Keratinocyte (primary cell): ENCODE results near the gene TTF1. TPM values are rescaled to one million over a fixed set of nuclear protein-coding genes. Genes with fewer than 3 reads are reported as not detected.

Experiments used
- DNase-seq: peaks from one replicate; pipeline ENCODE4 v3.0.0-alpha.2; 2011; ENCODE audit warnings: low read depth, missing footprints, low spot score
- FAIRE-seq: peaks from 2 replicates; lab custom pipeline; 2011; peaks lifted over from hg19 to GRCh38; lab: Jason Lieb, UNC
- H2AFZ ChIP-seq: 2 replicates; pipeline ENCODE4 v1.6.0; 2012; ENCODE audit warnings: low read length, control low read depth, inconsistent platforms; ENCODE audit not compliant: control insufficient read depth
- H3K27ac ChIP-seq: 2 replicates; pipeline ENCODE4 v1.5.1; 2011; ENCODE audit warnings: low read length; ENCODE audit not compliant: control insufficient read depth, insufficient read depth
- H3K27me3 ChIP-seq: 3 replicates; pipeline ENCODE4 v1.6.0; 2011; ENCODE audit warnings: low read length; ENCODE audit not compliant: control insufficient read depth, insufficient read depth; ENCODE audit errors: extremely low read depth
- H3K36me3 ChIP-seq, 2 experiments: 2 replicates in 1 of 2; 3 replicates in 1 of 2; pipeline ENCODE4 v1.5.1; 2011; ENCODE audit warnings: low read length in 2 of 2, mild to moderate bottlenecking in 1 of 2; ENCODE audit not compliant: control insufficient read depth in 2 of 2, insufficient read depth in 2 of 2; ENCODE audit errors: extremely low read depth in 1 of 2
- H3K4me1 ChIP-seq: 3 replicates; pipeline ENCODE4 v1.5.1; 2011; ENCODE audit warnings: low read length; ENCODE audit not compliant: control insufficient read depth, insufficient read depth; ENCODE audit errors: extremely low read depth
- H3K4me2 ChIP-seq: 3 replicates; pipeline ENCODE4 v1.6.0; 2011; ENCODE audit warnings: low read depth, low read length; ENCODE audit not compliant: control insufficient read depth, insufficient read depth; ENCODE audit errors: extremely low read depth
- H3K4me3 ChIP-seq, 3 experiments: fragments of 200-600 bp in 1 of 3; sonication (generic) in 1 of 3; 2 replicates in 2 of 3; 3 replicates in 1 of 3; pipeline ENCODE4 v1.5.1; 2011 to 2016; ENCODE audit warnings: low read length in 3 of 3, mild to moderate bottlenecking in 3 of 3, control low read depth in 2 of 3, inconsistent platforms in 1 of 3, low read depth in 1 of 3, mixed read lengths in 1 of 3, mixed run types in 1 of 3, moderate library complexity in 1 of 3; ENCODE audit not compliant: control insufficient read depth in 2 of 3, insufficient read depth in 2 of 3; ENCODE audit errors: extremely low read depth in 1 of 3
- H3K79me2 ChIP-seq: 2 replicates; pipeline ENCODE4 v1.6.0; 2012; ENCODE audit warnings: low read length; ENCODE audit not compliant: control insufficient read depth, insufficient read depth
- H3K9ac ChIP-seq: 3 replicates; pipeline ENCODE4 v1.6.0; 2011; ENCODE audit warnings: low read length; ENCODE audit not compliant: control insufficient read depth, insufficient read depth; ENCODE audit errors: extremely low read depth
- H3K9me1 ChIP-seq: 3 replicates; pipeline ENCODE4 v1.6.0; 2011; ENCODE audit warnings: low read length; ENCODE audit not compliant: control insufficient read depth, insufficient read depth; ENCODE audit errors: extremely low read depth
- H3K9me3 ChIP-seq: 2 replicates; pipeline ENCODE4 v1.5.1; 2012; ENCODE audit warnings: low read depth, low read length; ENCODE audit not compliant: control insufficient read depth
- H4K20me1 ChIP-seq: 3 replicates; pipeline ENCODE4 v1.6.0; 2011; ENCODE audit warnings: low read length; ENCODE audit not compliant: control insufficient read depth, insufficient read depth; ENCODE audit errors: extremely low read depth
- CTCF ChIP-seq, 3 experiments: IDR thresholded peaks in 1 of 3; conservative IDR thresholded peaks in 1 of 3; optimal IDR thresholded peaks in 1 of 3; 2 replicates in 2 of 3; 3 replicates in 1 of 3; pipeline versions ENCODE3 to v1.5.1; 2011; ENCODE audit warnings: low read length in 3 of 3, mild to moderate bottlenecking in 3 of 3, moderate library complexity in 2 of 3, control low read depth in 1 of 3, inconsistent platforms in 1 of 3; ENCODE audit not compliant: insufficient read depth in 2 of 3; ENCODE audit errors: extremely low read depth in 1 of 3
- EZH2 ChIP-seq: IDR thresholded peaks from one replicate; pipeline ENCODE4 v1.6.1; 2012; ENCODE audit warnings: inconsistent platforms, mild to moderate bottlenecking, low read length, moderate library complexity
- dilution Hi-C: fragments of 300-500 bp; cut with MboI; formaldehyde crosslinking; loops from one replicate; pipeline ENCODE4 v1.7.0; 2020; ENCODE audit warnings: low sequenced_read_pairs; ENCODE audit not compliant: extremely low pct_ligation_motif_present
- polyA plus RNA-seq, 5 experiments: library from polyadenylated mRNA; depleted of rRNA in 3 of 5; stranded (reverse) in 3 of 5; stranded (forward) in 1 of 5; unstranded in 1 of 5; fragments of >200 nt; gene quantifications; 1 replicate in 1 of 5; 2 replicates in 3 of 5; 3 replicates in 1 of 5; pipeline versions ENCODE4 v1.2.1 to v1.2.3, GENCODE V29; 2011 to 2012; ENCODE audit warnings: missing spikeins in 2 of 5, low read depth in 1 of 5, low replicate concordance in 1 of 5

Gene TTF1
- polyA plus RNA-seq, 1 donor (not counting 4 experiments of a cell fraction or from before 2014, with no cell fraction given) = 7.2 TPM

- TF ChIP-seq CTCF (optimal IDR thresholded peaks at IDR 0.05 in 1 of 3, IDR thresholded peaks at IDR 0.05 in 1 of 3, conservative IDR thresholded peaks at IDR 0.05 in 1 of 3; ENCODE audit: extremely low read depth in 1 of 3, insufficient read depth in 2 of 3, low read length in 3 of 3) (no peak), EZH2 (no peak)
- dilution Hi-C loops = no loop called here
- Histone ChIP-seq H3K27me3 (no peaks in the 10 kb centered on the region), H3K9ac (no peak overlapping the region), H3K4me3 (no peak overlapping the region), H3K9me3 (no peaks in the 10 kb centered on the region), H3K4me1 (peaks cover 6% of the 10 kb centered on the region), H4K20me1 (peaks cover 4% of the 10 kb centered on the region), H3K36me3 (peaks cover 10 to 30% of the 10 kb centered on the region in 2 experiments), H3K9me1 (no peaks in the 10 kb centered on the region), H2AFZ (no peak overlapping the region), H3K4me2 (no peak overlapping the region), H3K27ac (no peak overlapping the region), H3K79me2 (peaks cover 14% of the 10 kb centered on the region)
- DNase-seq = no peak
- no peak for FAIRE-seq
These were observed 4.8 kb downstream of the TTF1 start for GRCh38 chr9:132401824-132402223.

- no peak overlapping the region for H3K4me3 ChIP-seq
- H3K27me3 ChIP-seq = no peaks in the 10 kb centered on the region
- H2AFZ ChIP-seq = no peak overlapping the region
- no peak overlapping the region for H3K27ac ChIP-seq
- peaks cover 28 to 29% of the 10 kb centered on the region in 2 experiments for H3K36me3 ChIP-seq
- no peaks in the 10 kb centered on the region for H4K20me1 ChIP-seq
- no peak overlapping the region for H3K4me2 ChIP-seq
- H3K9me3 ChIP-seq = no peaks in the 10 kb centered on the region
- dilution Hi-C loops = no loop called here
- no peaks in the 10 kb centered on the region for H3K4me1 ChIP-seq
- H3K79me2 ChIP-seq = no peaks in the 10 kb centered on the region
- no peak for TF ChIP-seq CTCF (optimal IDR thresholded peaks at IDR 0.05 in 1 of 3, IDR thresholded peaks at IDR 0.05 in 1 of 3, conservative IDR thresholded peaks at IDR 0.05 in 1 of 3; ENCODE audit: extremely low read depth in 1 of 3, insufficient read depth in 2 of 3, low read length in 3 of 3)
- TF ChIP-seq EZH2 = no peak
- FAIRE-seq = no peak
- H3K9ac ChIP-seq = no peak overlapping the region
- DNase-seq = no peak
- H3K9me1 ChIP-seq = no peaks in the 10 kb centered on the region
These were observed 11.1 kb downstream of the TTF1 start for GRCh38 chr9:132395560-132395959.
